Anterior cingulate cortex (tissue), 58 donors: ENCODE results near the gene LRRC55.

ENCODE experiments used
- DNase-seq, 58 donors: peaks; one replicate each; lab custom pipeline; 2025; lab: John Stamatoyannopoulos, UW

The LRRC55 gene

DNA sequence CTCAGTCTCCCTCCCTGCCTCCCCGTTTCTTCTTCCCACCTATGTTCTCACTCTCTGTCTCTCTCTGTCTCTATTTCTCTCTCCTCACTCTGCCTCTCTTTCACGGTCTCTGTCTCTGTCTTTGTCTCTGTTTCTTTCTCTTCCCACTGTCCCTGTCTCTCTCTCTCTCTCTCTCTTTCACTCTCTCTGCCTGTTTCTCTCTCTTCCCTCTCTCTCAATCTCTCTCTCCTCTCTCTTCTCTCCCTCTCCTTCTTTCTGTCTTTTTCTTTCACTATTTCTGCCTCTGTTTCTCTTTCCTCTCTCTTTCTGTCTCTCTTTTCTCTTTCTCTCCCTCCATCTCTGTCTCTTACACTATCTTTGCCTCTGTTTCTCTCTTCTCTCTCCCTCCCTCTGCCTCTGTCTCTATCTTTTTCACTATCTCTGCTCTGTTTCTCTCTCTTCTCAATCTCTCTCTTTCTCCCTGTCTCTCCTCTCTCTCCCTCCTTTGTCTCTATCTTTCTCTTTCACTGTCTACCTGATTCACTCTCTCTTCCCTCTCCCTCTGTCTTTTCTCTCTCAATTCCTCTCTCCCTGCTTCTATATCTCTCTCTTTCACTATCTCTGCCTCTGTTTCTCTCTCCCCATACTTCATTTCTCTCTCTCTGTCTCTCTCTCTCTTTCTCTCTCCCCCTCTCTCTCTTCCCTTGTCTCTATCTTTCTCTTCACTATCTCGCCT is 49.9 kb downstream of the LRRC55 start:
- DNase-seq: no peak

DNA sequence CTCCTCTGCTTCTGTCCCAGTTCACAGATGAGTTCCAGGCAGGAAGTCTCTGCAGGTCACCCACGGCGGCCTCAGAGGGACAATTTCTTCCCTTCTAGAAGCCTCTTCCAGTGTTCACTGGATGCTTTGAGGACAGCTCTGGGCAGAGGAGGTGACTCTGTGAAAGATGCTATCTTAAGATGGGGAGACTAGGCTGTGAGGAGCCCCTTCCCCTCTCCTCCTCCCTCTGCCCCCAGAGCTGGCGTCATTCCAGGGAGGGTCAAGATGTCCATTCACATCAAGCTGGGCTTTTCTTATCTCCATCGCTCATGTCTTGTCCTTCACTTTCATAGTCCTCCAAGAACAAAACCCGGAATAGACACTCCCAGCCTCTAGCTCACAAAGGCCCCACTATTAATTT is 51.9 kb downstream of the LRRC55 start:
- DNase-seq: no peak

DNA sequence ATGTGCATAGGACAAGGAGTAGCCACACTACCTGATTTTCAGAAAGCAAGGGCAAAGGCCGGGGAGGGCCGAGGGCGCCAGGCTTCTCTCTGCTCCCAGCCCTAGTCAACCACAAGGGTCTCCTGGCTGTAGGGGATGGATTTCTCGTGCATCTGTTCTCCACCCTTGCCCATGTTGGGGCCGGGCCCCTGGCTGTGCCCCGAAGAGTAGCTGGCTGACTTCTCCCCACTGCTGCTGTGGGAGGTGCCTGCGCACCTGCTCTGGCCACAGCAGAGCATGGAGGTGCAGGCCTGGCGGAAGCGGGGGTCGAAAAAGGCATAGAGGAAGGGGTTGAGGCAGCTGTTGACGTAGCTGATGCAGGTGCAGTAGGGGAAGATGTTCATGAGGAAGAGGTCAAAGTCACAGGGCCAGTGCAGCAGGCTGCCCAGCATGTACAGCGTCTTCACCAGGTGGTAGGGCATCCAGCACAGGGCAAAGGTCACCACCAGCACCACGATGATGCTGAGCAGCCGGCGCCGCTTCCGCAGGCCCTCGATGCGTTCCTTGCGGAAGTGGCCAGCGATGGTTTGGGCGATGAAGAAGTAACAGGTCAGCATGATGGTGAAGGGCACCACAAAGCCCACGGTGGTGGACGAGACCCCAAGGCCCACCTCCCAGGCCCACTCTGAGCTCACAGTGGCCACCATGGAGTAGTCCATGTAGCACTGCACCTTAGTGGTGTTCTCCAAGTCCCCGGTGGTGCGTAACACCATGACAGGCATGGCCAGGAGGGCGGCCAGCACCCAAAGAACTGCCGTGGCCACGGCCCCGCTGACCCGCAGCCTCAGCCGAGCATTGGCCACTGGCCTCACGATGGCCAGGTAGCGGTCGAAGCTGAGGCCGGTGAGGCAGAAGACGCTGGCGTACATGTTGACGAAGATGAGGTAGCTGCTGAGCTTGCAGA is 54.3 kb downstream of the LRRC55 start:
- DNase-seq: peak in 1 of 58 donors; percentile 9

DNA sequence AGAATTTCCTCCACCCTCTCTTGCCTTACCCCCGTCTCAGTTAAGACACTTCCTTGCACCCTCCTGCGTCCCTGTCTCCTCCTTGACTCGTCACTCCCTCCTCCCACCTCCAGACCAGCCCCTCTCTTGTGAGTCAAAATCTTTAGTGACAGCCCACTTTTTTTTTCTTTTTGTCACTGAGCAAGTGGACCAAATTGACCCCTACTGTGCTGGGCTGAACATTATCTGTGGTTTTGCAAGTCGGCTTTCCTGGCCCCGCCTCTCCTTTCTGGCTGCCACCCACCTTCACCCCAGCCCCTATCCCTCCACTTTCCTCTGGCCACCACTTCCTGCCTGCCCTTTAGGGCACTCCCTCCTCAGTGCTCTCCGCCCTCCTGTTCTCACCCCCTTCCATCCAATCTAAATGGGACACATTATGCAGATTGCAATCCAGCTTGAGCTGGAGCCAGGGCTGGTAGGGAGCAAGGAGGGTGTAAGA is 55.5 kb downstream of the LRRC55 start, which contains the start of gene APLNR:
APLNR (minus strand) TSS at position 47 of the 478 bp plus-strand sequence. CDS start 246 bp downstream, outside the sequence.
- DNase-seq: peak in 3 of 58 donors; percentile 22 to 62 (median 42)

DNA sequence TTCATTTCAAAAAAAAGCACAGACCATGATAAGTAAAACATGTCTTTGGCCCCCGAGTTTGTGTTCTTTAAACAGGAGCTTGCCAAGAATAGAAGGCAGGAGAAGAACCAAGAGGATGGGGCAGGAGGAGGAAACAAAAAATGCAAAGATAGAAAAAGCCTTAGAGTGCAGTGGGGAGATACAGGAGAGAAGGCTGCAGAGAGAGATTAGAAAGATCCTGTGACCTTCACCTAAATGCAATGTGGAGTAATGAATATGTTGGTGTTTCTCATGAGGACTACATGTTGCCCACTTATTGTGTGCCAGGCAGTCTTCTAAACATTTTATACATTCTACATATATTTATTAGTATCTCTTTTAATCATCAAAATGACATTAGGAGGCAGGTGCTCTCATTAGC is 57.6 kb downstream of the LRRC55 start:
- no peak for DNase-seq

DNA sequence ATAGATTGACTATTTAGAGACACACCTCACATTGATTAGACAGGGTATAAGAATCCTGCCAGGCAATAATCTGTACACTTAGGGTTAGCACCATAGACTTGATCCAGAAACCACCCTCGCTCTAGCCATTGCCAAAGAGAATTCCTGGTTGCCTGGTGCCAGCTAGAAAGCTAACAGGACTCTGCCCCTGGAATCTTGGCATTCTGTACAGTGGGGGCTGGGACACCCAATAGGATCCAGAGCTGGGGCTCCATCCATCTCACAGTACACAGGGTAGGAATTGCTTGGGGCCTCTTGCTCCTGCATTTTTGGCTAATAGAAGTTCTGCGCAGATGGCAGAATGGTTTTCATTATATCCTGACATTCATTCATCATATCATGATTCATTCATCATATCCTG is 58.3 kb downstream of the LRRC55 start:
- DNase-seq: peak in 11 of 58 donors; percentile 3 to 36 (median 13)

DNA sequence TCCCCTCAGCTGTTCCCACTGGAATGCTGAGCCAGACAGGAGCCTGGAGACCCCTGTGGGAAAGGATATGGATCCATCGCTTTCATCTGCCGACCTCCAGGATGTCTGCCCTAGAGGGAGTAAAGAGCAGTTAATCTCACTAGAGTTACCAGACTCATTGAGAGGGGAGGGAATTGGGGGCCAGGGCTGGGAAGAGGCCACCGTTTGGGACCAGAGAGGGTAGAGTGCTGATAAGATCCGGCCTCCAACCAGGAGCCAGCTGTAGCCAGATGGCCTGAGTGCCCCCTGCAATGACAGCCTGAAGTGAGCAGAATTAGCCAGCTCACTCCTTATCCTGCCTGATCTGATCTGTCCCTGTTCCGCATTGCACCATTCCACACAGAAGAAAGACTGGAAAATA is 59.0 kb downstream of the LRRC55 start:
- no peak for DNase-seq
